HepG2 (cell line): ENCODE results near the gene MOGAT3. TPM values are rescaled to one million over a fixed set of nuclear protein-coding genes. Genes with fewer than 3 reads are reported as not detected.

Experiments used
- ATRX ChIP-seq: sonication (generic); formaldehyde crosslinking; IDR thresholded peaks from 2 replicates; pipeline ENCODE4 v1.4.0; 2020; ENCODE audit warnings: missing genetic modification reagents, borderline replicate concordance
- DMAP1 ChIP-seq: IDR thresholded peaks from 2 replicates; pipeline ENCODE4 v1.6.1; 2016
- FLYWCH1 ChIP-seq: sonication (generic); formaldehyde crosslinking; IDR thresholded peaks from 2 replicates; pipeline ENCODE4 v1.8.1; 2023; ENCODE audit warnings: mild to moderate bottlenecking, missing genetic modification reagents
- HNRNPUL1 ChIP-seq: fragments of 200-400 bp; formaldehyde crosslinking; IDR thresholded peaks from 2 replicates; pipeline ENCODE4 v1.6.1; 2017; ENCODE audit warnings: low read depth, mild to moderate bottlenecking, low read length, moderate library complexity
- PLRG1 ChIP-seq: fragments of 450-650 bp; conservative IDR thresholded peaks from 2 replicates; pipeline ENCODE4 v1.6.1; 2016
- PRMT3 ChIP-seq: sonication (generic); formaldehyde crosslinking; IDR thresholded peaks from 2 replicates; pipeline ENCODE4 v1.8.1; 2022; ENCODE audit warnings: low read depth, mild to moderate bottlenecking, moderate library complexity, missing genetic modification reagents, borderline replicate concordance
- ZFX ChIP-seq: sonication (generic); formaldehyde crosslinking; IDR thresholded peaks from 2 replicates; pipeline ENCODE4 v1.4.0; 2020; ENCODE audit warnings: mild to moderate bottlenecking, low read depth, missing genetic modification reagents, moderate library complexity
- ZNF550 ChIP-seq: sonication (generic); formaldehyde crosslinking; IDR thresholded peaks from 2 replicates; pipeline ENCODE4 v1.4.0; 2020; ENCODE audit warnings: mild to moderate bottlenecking, missing genetic modification reagents, borderline replicate concordance
- ZNF607 ChIP-seq: sonication (generic); formaldehyde crosslinking; IDR thresholded peaks from 2 replicates; pipeline ENCODE4 v1.5.1; 2020; ENCODE audit warnings: missing genetic modification reagents, mild to moderate bottlenecking, borderline replicate concordance
- ZZZ3 ChIP-seq: sonication (generic); formaldehyde crosslinking; IDR thresholded peaks from 2 replicates; pipeline ENCODE4 v1.4.0; 2020; ENCODE audit warnings: missing genetic modification reagents, mild to moderate bottlenecking, borderline replicate concordance
- polyA plus RNA-seq, 8 experiments: library from polyadenylated mRNA; depleted of rRNA in 3 of 8; stranded (reverse) in 7 of 8; unstranded in 1 of 8; fragments of >200 nt; fragmentation: Illumina TruSeq in 4 of 8; extraction: Trizol in 4 of 8; gene quantifications; 2 replicates each; pipeline versions ENCODE4 v1.2.1 to v1.2.3, GENCODE V29; 2011 to 2016; ENCODE audit warnings: low read depth in 4 of 8, missing spikeins in 1 of 8, mixed read lengths in 1 of 8; ENCODE audit not compliant: insufficient read depth in 1 of 8
- total RNA-seq, 5 experiments: library from RNA; depleted of rRNA; stranded (reverse); fragments of >200 nt; fragmentation: Illumina TruSeq; extraction: Trizol; gene quantifications; 2 replicates each; pipeline ENCODE4 v1.2.3, GENCODE V29; 2016; ENCODE audit warnings: low read depth in 1 of 5
- TF ChIP-seq, protein P1 (sequence below): sonication (generic); formaldehyde crosslinking; IDR thresholded peaks from 2 replicates; pipeline ENCODE4 v1.5.1; 2020; ENCODE audit warnings: missing genetic modification reagents, mild to moderate bottlenecking, borderline replicate concordance
- TF ChIP-seq, protein P2 (sequence below): sonication (generic); formaldehyde crosslinking; IDR thresholded peaks from 2 replicates; pipeline ENCODE4 v1.4.0; 2020; ENCODE audit warnings: low read depth, mild to moderate bottlenecking, missing genetic modification reagents
- TF ChIP-seq, protein P3 (sequence below): sonication (generic); formaldehyde crosslinking; IDR thresholded peaks from 2 replicates; pipeline ENCODE4 v1.5.0; 2020; ENCODE audit warnings: mild to moderate bottlenecking, missing genetic modification reagents, borderline replicate concordance
- TF ChIP-seq, protein P4 (sequence below): sonication (generic); formaldehyde crosslinking; IDR thresholded peaks from 2 replicates; pipeline ENCODE4 v1.5.0; 2020; ENCODE audit warnings: mild to moderate bottlenecking, low read depth, missing genetic modification reagents, borderline replicate concordance
- TF ChIP-seq, protein P5 (sequence below): sonication (generic); formaldehyde crosslinking; IDR thresholded peaks from 2 replicates; pipeline ENCODE4 v1.5.0; 2020; ENCODE audit warnings: missing genetic modification reagents, mild to moderate bottlenecking, borderline replicate concordance

MOGAT3 gene
- total and polyA plus RNA-seq, 2 of the 13 experiments (the other 11 are each of a cell fraction or from before 2014, with no cell fraction given), result 22.5 to 30.5 TPM

DNA sequence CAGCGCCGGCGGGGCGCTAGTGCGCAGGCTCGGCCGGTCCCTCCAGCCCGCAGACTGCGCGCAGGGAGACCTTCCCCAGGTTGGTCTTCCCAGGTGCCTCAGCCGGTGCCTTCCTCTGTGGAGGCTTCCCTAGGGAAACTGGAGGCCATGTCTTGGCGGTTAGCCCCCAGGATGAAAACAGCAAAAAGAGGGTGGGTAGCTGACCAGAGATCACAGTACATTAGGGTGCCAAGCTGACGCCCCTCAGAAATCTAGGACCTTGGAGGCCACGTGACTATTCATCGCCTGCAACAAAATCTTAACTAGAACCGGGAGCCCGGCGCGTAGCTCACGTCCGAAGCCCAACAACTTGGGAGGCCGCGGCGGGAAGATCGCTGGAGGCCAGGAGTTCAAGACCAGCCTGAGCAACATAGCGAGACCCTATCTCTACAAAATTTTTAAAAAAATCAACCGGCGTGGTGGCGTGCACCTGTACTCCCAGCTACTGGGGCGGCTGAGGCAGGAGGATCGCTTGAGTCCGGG, 44.4 kb upstream of the MOGAT3 start (continued):
- TF ChIP-seq, protein P1, sequence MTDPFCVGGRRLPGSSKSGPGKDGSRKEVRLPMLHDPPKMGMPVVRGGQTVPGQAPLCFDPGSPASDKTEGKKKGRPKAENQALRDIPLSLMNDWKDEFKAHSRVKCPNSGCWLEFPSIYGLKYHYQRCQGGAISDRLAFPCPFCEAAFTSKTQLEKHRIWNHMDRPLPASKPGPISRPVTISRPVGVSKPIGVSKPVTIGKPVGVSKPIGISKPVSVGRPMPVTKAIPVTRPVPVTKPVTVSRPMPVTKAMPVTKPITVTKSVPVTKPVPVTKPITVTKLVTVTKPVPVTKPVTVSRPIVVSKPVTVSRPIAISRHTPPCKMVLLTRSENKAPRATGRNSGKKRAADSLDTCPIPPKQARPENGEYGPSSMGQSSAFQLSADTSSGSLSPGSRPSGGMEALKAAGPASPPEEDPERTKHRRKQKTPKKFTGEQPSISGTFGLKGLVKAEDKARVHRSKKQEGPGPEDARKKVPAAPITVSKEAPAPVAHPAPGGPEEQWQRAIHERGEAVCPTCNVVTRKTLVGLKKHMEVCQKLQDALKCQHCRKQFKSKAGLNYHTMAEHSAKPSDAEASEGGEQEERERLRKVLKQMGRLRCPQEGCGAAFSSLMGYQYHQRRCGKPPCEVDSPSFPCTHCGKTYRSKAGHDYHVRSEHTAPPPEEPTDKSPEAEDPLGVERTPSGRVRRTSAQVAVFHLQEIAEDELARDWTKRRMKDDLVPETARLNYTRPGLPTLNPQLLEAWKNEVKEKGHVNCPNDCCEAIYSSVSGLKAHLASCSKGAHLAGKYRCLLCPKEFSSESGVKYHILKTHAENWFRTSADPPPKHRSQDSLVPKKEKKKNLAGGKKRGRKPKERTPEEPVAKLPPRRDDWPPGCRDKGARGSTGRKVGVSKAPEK (CRISPR knock-in tag), result no peak
- TF ChIP-seq DMAP1, result no peak
- TF ChIP-seq ATRX (CRISPR knock-in tag), result no peak
- TF ChIP-seq, protein P2, sequence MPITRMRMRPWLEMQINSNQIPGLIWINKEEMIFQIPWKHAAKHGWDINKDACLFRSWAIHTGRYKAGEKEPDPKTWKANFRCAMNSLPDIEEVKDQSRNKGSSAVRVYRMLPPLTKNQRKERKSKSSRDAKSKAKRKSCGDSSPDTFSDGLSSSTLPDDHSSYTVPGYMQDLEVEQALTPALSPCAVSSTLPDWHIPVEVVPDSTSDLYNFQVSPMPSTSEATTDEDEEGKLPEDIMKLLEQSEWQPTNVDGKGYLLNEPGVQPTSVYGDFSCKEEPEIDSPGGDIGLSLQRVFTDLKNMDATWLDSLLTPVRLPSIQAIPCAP (CRISPR knock-in tag), result no peak
- 0 out of 2 replicates have a peak, but pooled peaks have one; percentile 60 for TF ChIP-seq ZZZ3 (CRISPR knock-in tag)
- TF ChIP-seq, protein P3, sequence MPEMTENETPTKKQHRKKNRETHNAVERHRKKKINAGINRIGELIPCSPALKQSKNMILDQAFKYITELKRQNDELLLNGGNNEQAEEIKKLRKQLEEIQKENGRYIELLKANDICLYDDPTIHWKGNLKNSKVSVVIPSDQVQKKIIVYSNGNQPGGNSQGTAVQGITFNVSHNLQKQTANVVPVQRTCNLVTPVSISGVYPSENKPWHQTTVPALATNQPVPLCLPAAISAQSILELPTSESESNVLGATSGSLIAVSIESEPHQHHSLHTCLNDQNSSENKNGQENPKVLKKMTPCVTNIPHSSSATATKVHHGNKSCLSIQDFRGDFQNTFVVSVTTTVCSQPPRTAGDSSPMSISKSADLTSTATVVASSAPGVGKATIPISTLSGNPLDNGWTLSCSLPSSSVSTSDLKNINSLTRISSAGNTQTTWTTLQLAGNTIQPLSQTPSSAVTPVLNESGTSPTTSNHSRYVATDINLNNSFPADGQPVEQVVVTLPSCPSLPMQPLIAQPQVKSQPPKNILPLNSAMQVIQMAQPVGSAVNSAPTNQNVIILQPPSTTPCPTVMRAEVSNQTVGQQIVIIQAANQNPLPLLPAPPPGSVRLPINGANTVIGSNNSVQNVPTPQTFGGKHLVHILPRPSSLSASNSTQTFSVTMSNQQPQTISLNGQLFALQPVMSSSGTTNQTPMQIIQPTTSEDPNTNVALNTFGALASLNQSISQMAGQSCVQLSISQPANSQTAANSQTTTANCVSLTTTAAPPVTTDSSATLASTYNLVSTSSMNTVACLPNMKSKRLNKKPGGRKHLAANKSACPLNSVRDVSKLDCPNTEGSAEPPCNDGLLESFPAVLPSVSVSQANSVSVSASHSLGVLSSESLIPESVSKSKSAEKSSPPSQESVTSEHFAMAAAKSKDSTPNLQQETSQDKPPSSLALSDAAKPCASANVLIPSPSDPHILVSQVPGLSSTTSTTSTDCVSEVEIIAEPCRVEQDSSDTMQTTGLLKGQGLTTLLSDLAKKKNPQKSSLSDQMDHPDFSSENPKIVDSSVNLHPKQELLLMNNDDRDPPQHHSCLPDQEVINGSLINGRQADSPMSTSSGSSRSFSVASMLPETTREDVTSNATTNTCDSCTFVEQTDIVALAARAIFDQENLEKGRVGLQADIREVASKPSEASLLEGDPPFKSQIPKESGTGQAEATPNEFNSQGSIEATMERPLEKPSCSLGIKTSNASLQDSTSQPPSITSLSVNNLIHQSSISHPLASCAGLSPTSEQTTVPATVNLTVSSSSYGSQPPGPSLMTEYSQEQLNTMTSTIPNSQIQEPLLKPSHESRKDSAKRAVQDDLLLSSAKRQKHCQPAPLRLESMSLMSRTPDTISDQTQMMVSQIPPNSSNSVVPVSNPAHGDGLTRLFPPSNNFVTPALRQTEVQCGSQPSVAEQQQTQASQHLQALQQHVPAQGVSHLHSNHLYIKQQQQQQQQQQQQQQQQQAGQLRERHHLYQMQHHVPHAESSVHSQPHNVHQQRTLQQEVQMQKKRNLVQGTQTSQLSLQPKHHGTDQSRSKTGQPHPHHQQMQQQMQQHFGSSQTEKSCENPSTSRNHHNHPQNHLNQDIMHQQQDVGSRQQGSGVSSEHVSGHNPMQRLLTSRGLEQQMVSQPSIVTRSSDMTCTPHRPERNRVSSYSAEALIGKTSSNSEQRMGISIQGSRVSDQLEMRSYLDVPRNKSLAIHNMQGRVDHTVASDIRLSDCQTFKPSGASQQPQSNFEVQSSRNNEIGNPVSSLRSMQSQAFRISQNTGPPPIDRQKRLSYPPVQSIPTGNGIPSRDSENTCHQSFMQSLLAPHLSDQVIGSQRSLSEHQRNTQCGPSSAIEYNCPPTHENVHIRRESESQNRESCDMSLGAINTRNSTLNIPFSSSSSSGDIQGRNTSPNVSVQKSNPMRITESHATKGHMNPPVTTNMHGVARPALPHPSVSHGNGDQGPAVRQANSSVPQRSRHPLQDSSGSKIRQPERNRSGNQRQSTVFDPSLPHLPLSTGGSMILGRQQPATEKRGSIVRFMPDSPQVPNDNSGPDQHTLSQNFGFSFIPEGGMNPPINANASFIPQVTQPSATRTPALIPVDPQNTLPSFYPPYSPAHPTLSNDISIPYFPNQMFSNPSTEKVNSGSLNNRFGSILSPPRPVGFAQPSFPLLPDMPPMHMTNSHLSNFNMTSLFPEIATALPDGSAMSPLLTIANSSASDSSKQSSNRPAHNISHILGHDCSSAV (CRISPR knock-in tag), result no peak
- no peak for TF ChIP-seq HNRNPUL1
- 0 out of 2 replicates have a peak, but pooled peaks have one; percentile 13 for TF ChIP-seq ZNF607 (CRISPR knock-in tag)
- TF ChIP-seq ZFX (CRISPR knock-in tag), result no peak
- TF ChIP-seq ZNF550 (CRISPR knock-in tag), result no peak
- no peak for TF ChIP-seq PLRG1
- TF ChIP-seq, protein P4, sequence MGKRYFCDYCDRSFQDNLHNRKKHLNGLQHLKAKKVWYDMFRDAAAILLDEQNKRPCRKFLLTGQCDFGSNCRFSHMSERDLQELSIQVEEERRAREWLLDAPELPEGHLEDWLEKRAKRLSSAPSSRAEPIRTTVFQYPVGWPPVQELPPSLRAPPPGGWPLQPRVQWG, result no peak
- TF ChIP-seq, protein P5, sequence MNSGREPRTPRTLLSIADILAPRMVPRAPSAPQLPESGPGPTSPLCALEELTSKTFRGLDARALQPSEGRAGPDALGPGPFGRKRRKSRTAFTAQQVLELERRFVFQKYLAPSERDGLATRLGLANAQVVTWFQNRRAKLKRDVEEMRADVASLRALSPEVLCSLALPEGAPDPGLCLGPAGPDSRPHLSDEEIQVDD (CRISPR knock-in tag), result no peak
- TF ChIP-seq FLYWCH1, result no peak
- TF ChIP-seq PRMT3, result no peak
